Measurements from ENCODE around the gene PNLDC1. TPM values are rescaled to one million over a fixed set of nuclear protein-coding genes. Genes with fewer than 3 reads are reported as not detected.

The PNLDC1 gene
- polyA plus RNA-seq, 1 donor from 2014 or later, result not detected

DNA sequence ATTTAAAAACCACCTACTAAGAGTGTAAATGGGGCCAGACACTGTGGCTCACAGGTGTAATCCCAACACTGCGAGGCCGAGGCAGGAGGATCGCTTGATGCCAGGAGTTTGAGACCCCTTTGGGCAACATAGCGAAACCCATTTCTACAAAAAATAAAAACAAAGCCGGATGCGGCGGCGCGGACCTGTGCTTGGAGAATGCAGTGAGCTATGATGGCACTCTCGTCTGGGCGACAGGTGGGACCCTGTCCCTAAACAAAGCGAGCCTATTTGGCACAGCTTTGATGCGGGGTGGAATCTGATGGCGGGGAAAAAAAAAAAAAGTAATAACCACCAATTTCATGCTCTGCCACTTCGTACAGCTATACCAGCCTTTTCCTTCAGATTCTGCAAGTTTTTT is 11.8 kb upstream of the PNLDC1 start:
- H3K27me3 ChIP-seq (ENCODE audit: insufficient read depth, low read depth, low read length), result no peaks in the 10 kb centered on the region
- peak overlapping the region; percentile 98 for H3K4me3 ChIP-seq (ENCODE audit: low read length)
- H2AFZ ChIP-seq (ENCODE audit: low read depth, low read length), result no peak overlapping the region
- H3K9ac ChIP-seq (ENCODE audit: low read length), result peak overlapping the region; percentile 93
- H3K79me2 ChIP-seq (replicated peaks; ENCODE audit: insufficient read depth, low read length), result peaks cover 67% of the 10 kb centered on the region
- no peaks in the 10 kb centered on the region for H3K9me3 ChIP-seq (ENCODE audit: low read length)
- H3K9me2 ChIP-seq (ENCODE audit: insufficient read depth, low read length), result no peaks in the 10 kb centered on the region
- H3K27ac ChIP-seq (ENCODE audit: low read length), result peak overlapping the region; percentile 86
- no peaks in the 10 kb centered on the region for H4K20me1 ChIP-seq (ENCODE audit: insufficient read depth)
- no peaks in the 10 kb centered on the region for H3F3A ChIP-seq (ENCODE audit: insufficient read depth, low read length, poor library complexity, severe bottlenecking)
- H3K4me2 ChIP-seq (ENCODE audit: low read length), result peak overlapping the region; percentile 86
- H3K36me3 ChIP-seq (ENCODE audit: insufficient read depth, low read length), result no peaks in the 10 kb centered on the region
- TF ChIP-seq EP300 (conservative IDR thresholded peaks at IDR 0.05; ENCODE audit: poor library complexity, severe bottlenecking), result no peak
- no peak for TF ChIP-seq POLR2AphosphoS5 (IDR thresholded peaks at IDR 0.05)
- TF ChIP-seq RAD21 (conservative IDR thresholded peaks at IDR 0.05), result no peak

DNA sequence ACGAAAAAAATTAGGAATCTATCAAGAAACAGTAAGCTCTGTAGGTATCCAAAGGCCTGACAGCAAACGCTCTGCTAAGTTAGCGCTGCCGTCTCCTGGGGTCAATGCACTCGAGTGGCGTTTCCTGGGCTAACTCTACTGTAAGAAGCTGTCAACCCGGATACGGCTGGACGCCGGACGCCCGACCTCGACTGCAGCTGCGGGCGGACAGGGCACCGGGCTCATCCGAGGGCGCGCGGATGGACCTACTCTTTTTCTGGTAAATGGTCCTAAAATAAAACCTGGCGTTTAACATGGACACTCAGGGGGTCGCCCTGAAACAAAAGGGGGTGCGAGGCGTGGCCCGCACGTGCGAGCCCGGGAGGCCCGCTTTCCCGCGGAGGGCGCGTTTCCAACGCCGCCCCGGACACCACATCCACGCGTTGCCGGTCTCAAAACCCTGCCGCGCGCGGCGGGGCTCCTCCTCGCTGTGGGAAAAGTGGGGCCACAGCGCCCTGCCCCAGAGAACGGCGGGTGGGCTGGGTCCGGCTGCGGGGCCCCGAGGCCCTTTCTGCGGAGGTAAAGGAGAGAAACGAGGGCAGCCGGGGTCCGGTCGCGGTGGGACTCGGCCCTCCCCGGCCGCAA is 11.2 kb upstream of the PNLDC1 start:
- TF ChIP-seq EZH2 (IDR thresholded peaks at IDR 0.05; ENCODE audit: borderline replicate concordance, insufficient read depth, low read length, poor library complexity, severe bottlenecking) (no peak), RAD21 (conservative IDR thresholded peaks at IDR 0.05) (no peak), SMC3 (conservative IDR thresholded peaks at IDR 0.05; ENCODE audit: poor library complexity) (no peak), POLR2AphosphoS5 (IDR thresholded peaks at IDR 0.05) (no peak), MXI1 (conservative IDR thresholded peaks at IDR 0.05; ENCODE audit: poor library complexity, severe bottlenecking) (peak; percentile 87)
- TF ChIP-seq, protein P1, sequence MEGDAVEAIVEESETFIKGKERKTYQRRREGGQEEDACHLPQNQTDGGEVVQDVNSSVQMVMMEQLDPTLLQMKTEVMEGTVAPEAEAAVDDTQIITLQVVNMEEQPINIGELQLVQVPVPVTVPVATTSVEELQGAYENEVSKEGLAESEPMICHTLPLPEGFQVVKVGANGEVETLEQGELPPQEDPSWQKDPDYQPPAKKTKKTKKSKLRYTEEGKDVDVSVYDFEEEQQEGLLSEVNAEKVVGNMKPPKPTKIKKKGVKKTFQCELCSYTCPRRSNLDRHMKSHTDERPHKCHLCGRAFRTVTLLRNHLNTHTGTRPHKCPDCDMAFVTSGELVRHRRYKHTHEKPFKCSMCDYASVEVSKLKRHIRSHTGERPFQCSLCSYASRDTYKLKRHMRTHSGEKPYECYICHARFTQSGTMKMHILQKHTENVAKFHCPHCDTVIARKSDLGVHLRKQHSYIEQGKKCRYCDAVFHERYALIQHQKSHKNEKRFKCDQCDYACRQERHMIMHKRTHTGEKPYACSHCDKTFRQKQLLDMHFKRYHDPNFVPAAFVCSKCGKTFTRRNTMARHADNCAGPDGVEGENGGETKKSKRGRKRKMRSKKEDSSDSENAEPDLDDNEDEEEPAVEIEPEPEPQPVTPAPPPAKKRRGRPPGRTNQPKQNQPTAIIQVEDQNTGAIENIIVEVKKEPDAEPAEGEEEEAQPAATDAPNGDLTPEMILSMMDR (IDR thresholded peaks at IDR 0.05; ENCODE audit: poor library complexity, severe bottlenecking), result no peak
- TF ChIP-seq, protein P2, sequence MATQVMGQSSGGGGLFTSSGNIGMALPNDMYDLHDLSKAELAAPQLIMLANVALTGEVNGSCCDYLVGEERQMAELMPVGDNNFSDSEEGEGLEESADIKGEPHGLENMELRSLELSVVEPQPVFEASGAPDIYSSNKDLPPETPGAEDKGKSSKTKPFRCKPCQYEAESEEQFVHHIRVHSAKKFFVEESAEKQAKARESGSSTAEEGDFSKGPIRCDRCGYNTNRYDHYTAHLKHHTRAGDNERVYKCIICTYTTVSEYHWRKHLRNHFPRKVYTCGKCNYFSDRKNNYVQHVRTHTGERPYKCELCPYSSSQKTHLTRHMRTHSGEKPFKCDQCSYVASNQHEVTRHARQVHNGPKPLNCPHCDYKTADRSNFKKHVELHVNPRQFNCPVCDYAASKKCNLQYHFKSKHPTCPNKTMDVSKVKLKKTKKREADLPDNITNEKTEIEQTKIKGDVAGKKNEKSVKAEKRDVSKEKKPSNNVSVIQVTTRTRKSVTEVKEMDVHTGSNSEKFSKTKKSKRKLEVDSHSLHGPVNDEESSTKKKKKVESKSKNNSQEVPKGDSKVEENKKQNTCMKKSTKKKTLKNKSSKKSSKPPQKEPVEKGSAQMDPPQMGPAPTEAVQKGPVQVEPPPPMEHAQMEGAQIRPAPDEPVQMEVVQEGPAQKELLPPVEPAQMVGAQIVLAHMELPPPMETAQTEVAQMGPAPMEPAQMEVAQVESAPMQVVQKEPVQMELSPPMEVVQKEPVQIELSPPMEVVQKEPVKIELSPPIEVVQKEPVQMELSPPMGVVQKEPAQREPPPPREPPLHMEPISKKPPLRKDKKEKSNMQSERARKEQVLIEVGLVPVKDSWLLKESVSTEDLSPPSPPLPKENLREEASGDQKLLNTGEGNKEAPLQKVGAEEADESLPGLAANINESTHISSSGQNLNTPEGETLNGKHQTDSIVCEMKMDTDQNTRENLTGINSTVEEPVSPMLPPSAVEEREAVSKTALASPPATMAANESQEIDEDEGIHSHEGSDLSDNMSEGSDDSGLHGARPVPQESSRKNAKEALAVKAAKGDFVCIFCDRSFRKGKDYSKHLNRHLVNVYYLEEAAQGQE (IDR thresholded peaks at IDR 0.05; ENCODE audit: borderline replicate concordance), result no peak
- H3K27ac ChIP-seq (ENCODE audit: low read length), result peak overlapping the region; percentile 86
- no peaks in the 10 kb centered on the region for H3K36me3 ChIP-seq (ENCODE audit: insufficient read depth, low read length)
- peak overlapping the region; percentile 54 for H2AFZ ChIP-seq (ENCODE audit: low read depth, low read length)
- no peaks in the 10 kb centered on the region for H3F3A ChIP-seq (ENCODE audit: insufficient read depth, low read length, poor library complexity, severe bottlenecking)
- no peaks in the 10 kb centered on the region for H3K9me3 ChIP-seq (ENCODE audit: low read length)
- no peaks in the 10 kb centered on the region for H3K9me2 ChIP-seq (ENCODE audit: insufficient read depth, low read length)
- no peaks in the 10 kb centered on the region for H3K27me3 ChIP-seq (ENCODE audit: insufficient read depth, low read depth, low read length)
- H4K20me1 ChIP-seq (ENCODE audit: insufficient read depth), result no peaks in the 10 kb centered on the region
- peaks cover 65% of the 10 kb centered on the region for H3K79me2 ChIP-seq (replicated peaks; ENCODE audit: insufficient read depth, low read length)
- peak overlapping the region; percentile 98 for H3K4me3 ChIP-seq (ENCODE audit: low read length)
- H3K9ac ChIP-seq (ENCODE audit: low read length), result peak overlapping the region; percentile 93
- H3K4me2 ChIP-seq (ENCODE audit: low read length), result peak overlapping the region; percentile 86

Measured in neural cell (in vitro differentiated cells).